AG10803 (cell line): ENCODE data around the gene PEMT.

Experiments
- DNase-seq: peaks from one replicate; pipeline ENCODE4 v3.0.0; 2010; ENCODE audit warnings: low read depth
- H3K4me3 ChIP-seq: 2 replicates; pipeline ENCODE4 v1.5.1; 2011; ENCODE audit warnings: mild to moderate bottlenecking, low read length, control low read depth
- TF ChIP-seq, protein P1 (sequence below): conservative IDR thresholded peaks from 2 replicates; pipeline ENCODE4 v1.5.1; 2011; ENCODE audit warnings: mild to moderate bottlenecking, low read length, control low read depth, inconsistent platforms

The PEMT gene

DNA sequence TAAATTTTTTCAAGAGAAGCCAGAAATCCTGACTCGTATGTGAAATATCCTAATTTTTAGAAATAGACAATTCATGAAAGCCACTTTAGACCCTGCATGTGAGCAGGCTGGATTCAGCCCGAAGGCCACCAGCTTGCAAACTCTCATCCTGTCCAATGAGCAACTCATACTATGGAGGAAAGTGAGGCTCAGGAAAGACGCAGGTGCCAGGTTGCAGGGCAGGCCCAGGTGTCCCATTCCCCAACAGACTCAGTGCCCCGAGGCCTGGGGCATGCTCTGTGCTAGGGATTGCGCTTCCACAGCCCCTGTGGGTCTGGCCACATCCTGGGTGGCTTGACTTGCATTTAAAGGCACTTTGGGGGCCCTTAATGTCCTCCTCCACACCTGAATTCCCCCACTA, 78.6 kb downstream of the PEMT start:
- DNase-seq = no peak
- TF ChIP-seq, protein P1, sequence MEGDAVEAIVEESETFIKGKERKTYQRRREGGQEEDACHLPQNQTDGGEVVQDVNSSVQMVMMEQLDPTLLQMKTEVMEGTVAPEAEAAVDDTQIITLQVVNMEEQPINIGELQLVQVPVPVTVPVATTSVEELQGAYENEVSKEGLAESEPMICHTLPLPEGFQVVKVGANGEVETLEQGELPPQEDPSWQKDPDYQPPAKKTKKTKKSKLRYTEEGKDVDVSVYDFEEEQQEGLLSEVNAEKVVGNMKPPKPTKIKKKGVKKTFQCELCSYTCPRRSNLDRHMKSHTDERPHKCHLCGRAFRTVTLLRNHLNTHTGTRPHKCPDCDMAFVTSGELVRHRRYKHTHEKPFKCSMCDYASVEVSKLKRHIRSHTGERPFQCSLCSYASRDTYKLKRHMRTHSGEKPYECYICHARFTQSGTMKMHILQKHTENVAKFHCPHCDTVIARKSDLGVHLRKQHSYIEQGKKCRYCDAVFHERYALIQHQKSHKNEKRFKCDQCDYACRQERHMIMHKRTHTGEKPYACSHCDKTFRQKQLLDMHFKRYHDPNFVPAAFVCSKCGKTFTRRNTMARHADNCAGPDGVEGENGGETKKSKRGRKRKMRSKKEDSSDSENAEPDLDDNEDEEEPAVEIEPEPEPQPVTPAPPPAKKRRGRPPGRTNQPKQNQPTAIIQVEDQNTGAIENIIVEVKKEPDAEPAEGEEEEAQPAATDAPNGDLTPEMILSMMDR = no peak

DNA sequence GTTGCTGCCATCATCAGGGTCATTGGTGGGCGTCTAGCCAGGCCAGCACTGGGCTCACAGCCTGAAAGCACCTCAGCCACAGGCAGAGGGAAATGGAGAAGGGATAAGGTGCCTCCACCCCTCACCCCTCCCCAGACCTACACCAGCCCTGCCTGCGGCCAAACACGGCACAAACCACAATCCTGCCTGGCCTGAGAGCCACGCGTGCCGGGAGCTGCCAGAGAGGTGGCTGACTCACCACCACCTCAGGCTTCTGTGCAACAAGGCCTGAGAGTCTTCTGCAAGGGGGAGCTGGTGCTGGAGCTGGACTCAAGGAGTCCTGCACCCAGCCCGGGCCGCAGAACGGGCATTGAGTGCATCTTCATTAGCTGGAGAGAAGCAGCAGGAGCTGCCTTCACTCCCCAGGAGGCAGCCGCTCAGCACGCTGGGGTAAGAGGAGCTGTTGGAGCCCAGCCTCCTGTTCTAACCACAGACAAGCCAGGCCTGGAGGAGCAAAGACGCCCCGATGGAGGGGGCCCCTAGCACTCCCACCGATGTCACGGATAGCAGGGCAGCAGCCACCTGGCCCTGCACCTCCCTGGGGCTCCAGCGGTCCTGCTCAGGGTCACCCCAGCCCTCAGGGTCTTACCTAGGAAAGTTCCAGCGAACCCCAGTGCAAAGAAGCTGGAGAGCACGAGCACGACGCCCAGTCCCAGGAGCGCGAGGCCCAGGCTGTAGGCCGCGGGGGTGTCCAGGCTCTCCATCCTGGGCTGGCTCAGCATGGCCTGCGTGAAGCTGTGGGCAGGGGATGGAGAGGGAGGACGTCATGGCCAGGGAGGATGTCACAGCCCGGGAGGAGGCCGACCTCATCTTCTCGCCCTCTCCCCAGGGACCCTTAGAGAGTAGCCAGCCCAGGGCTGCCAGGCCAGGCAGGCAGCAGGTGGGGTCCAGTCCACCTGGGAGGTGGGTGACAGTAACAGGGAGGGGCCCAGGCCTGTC, 79.3 kb downstream of the PEMT start:
- TF ChIP-seq, protein P1 = no peak
- DNase-seq = peak; percentile 89
- no peak overlapping the region for H3K4me3 ChIP-seq

More for the DNA sequence above, 78.6 kb downstream of the PEMT start:
- H3K4me3 ChIP-seq = no peak overlapping the region

DNA sequence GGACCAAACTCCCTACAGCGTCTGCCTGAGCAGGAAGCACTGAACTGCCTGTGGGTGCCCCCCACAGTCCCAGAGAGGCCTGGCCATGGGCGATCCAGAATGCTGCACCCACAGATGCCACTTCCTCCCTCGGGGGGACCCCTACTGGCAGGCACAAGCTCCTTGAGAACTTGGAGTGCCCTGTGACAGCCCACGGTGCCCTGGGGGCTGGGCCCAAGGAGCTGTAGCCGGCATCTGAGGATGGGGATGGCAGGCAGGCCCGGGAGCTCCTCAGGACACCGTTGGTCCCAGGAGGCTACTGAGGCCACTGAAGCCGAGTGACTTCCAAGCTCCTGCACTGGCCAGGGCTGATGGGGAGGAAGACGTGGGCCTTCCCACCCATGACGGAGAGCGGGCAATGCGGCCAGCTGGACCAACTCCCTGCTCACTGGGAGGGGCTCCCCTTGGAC, 80.2 kb downstream of the PEMT start:
- DNase-seq = no peak
- no peak overlapping the region for H3K4me3 ChIP-seq
- TF ChIP-seq, protein P1 = no peak

DNA sequence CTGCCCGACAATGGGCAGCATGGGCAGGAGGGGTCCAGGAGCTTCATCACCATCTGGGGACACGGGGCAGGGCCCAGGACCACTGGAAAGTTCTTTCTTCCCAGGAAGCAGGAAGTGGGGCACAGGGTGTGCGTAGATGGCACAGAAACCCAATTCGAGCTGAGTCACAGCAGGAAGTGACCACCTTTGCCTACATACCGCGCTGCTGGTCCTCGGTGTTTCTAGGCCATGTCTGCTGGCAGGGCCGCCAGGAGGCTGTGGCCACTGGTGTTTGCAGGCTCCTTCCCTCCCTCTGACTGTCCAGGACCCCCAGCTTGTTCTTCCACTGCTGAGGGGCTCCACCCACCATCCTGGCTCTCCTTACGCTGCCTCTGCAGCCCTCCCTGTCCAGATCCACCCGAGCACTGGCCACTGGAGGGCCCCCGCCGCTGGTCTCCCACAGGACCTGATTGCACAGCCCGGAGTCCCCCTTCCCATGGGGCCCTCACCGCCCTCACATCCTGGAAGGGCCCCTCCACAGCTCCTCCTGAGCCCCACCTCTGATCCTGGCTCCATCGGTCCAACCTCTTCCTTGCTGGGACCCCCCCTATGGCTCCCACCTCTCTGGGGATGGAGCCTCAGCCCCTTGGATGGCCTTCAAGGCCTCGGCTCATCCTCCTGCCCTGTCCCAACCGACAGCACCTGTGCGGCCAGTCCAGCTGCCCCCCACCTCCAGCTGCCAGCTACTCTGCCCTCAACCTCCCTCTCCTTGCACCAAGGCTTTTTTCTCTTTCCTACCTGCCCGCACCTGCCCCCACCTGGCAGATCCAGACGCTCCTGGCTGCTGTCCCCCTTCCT, 80.8 kb downstream of the PEMT start:
- TF ChIP-seq, protein P1 = no peak
- DNase-seq = no peak
- H3K4me3 ChIP-seq = no peak overlapping the region

DNA sequence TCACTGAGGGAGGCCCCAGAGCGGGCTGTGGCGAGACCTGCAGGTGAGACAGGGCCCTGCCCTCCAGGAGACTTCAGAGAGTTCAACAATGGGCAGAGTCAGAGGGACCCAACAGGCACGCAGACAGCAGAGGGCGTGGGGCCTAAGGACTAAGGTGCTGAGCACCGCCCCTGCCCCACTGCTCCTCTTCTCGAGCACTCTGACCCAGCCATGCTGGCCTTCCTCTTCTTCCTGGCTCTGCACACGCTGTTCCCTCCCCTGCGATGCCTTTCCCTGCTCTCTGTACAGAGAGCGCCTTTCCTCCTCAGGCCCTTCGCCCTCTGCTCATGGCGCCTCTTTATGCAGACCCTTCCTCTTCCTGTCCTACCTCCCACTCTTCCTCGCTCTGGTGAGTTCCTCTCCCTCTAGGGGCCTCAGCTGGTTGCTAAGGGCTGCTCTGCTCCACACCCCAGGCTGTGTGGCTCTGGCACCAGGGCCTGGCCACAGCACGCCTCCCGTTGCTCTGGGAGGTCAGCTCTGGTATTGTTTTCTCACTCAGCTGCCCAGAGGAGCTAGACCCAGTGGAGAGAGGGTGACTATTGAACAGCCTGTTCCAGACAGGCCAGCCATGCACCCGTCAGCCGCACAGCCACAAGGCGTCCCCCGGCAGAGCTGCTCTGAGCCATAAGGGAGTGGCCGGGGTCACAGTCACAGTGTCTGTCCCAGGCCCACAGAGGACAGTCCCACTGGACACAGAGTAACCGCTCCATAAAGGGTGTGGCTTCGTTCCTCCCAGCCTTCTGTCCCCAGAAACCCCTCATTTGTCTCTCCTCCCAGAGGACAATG, 81.7 kb downstream of the PEMT start:
- TF ChIP-seq, protein P1 = no peak
- DNase-seq = no peak
- H3K4me3 ChIP-seq = no peak overlapping the region

DNA sequence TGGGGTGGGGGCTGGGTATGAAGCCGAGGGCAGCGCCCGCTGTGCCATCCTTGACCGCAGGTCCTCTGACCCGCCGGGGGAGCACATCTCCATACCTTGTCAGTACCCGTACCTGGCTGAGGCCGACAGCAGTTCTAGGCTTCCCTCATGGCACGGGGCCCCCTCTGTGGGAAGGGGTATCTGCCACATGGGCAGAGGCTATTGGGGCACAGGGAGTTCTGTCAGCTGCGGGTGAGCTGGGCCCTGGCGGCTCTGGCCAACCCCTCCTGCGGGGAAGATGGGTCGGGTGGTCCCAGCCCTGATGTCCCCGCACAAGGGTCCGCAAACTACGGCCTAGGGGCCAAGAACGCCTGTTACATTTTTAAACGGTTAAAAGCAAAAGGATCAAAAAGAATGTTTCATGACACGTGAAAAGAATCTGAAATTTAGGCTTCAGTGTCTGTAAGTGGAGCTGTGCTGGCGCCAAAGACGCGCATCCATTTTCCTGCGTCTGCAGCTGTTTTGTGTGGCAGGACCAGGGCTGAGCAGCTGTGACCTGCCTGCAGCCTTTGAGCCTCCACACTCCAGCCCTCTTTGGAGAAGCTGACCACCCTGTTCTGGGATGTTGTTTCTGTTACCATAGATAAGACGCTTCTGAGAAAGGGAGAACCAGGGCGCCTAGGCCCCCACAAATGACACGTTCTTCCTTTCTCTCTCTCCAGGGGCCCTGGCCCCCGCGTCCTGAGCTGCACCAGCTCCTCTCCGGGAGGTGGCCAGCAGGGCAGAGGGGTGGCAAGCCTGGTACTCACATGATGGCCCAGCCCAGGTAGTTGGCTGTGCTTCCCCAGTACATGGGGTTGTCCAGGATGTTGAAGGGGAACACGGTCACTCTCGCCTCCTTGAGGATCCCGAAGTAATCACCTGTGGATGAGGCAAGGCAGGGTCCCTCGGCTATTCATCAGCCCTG, 82.6 kb downstream of the PEMT start:
- no peak overlapping the region for H3K4me3 ChIP-seq
- TF ChIP-seq, protein P1 = no peak
- DNase-seq = no peak
